NB4 (cell line): ENCODE data around the gene PON1.

ENCODE experiments used
- CTCF ChIP-seq: IDR thresholded peaks from one replicate; pipeline ENCODE4 v1.5.1; 2012; ENCODE audit warnings: low read depth, low read length
- MYC ChIP-seq: IDR thresholded peaks from 2 replicates; pipeline ENCODE4 v1.6.1; 2011; ENCODE audit warnings: low read depth, low read length

DNA sequence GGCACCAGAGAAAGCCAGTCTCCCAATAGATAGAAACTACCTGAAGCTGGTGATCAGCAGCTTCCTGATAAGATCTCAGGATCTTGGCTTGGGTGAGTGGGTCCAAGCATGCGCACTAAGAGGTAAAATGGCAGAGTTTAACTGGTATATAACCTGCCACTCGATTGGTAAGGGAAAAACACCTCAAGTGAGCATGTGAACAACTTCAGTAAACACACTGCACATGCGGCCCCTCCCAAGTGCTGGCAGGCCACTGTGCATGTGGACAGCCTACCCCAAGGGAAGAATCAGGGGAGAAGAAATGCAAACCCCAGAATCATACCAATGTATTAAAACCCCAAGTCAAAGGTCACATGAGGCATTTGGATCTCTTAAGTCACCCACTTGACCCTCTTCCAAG is 17.7 kb upstream of the PON1 start:
- no peak for TF ChIP-seq MYC
- TF ChIP-seq CTCF: no peak
